Measurements from ENCODE around the gene CACNA2D2. TPM values are rescaled to one million over a fixed set of nuclear protein-coding genes. Genes with fewer than 3 reads are reported as not detected.

The CACNA2D2 gene
- total and polyA plus RNA-seq, 2 of the 13 experiments (the other 11 are each of a cell fraction or from before 2014, with no cell fraction given): not detected

DNA sequence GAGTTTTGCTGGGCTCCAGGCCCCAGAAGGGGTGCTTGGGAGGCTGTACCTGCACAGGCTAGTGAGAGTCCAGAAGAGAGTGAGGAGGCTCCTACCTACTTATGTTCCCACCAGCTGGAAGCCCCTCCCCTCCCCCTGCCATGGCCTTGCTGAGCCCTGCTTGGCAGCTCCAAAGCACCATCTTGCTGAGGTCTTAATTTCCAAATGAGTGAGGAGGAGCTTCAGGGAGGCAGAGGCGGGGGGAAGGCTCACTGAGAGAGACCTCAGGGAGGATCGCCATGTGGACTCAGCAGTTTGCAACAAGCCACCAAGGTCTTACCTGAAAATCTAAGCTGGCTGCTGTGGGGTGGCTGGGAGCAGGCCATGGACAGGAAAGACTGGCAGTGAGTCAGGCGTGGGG, 8.7 kb upstream of the CACNA2D2 start:
- peaks cover 2 to 41% of the 10 kb centered on the region in 2 experiments; a peak in 2 of 5 replicates for H3K27me3 ChIP-seq (ENCODE audit: control insufficient read depth in 1 of 2, insufficient read depth in 2 of 2, low read length in 2 of 2)
- FAIRE-seq: no peak
- 20% methylated on average over 2 of the region's 3 CpGs for WGBS (ENCODE audit: low lambda C conversion rate)
- no peak overlapping the region for H3K9ac ChIP-seq (ENCODE audit: insufficient read depth, low read depth, low read length)
- H3K27ac ChIP-seq (ENCODE audit: extremely low read length, insufficient read depth, low read length): no peak overlapping the region
- H3K4me3 ChIP-seq (replicated peaks in 1 of 3; ENCODE audit: insufficient read depth in 1 of 3, low read depth in 2 of 3, low read length in 3 of 3): no peak overlapping the region
- POLR2A ChIA-PET: no interaction called here
- no peaks in the 10 kb centered on the region for H3K36me3 ChIP-seq (replicated peaks in 1 of 2; ENCODE audit: control insufficient read depth in 1 of 2, insufficient read depth in 2 of 2, low read length in 2 of 2)
- no TSS peak for BruUV-seq (replicated peaks)
- in situ Hi-C loops (cut with HindIII; ENCODE audit: extremely low pct_ligation_motif_present, low pct_unique_long_range_greater_than_20kb): no loop called here
- H2AFZ ChIP-seq (ENCODE audit: low read length): no peak overlapping the region
- ATAC-seq: no peak
- TF ChIP-seq, protein P1, sequence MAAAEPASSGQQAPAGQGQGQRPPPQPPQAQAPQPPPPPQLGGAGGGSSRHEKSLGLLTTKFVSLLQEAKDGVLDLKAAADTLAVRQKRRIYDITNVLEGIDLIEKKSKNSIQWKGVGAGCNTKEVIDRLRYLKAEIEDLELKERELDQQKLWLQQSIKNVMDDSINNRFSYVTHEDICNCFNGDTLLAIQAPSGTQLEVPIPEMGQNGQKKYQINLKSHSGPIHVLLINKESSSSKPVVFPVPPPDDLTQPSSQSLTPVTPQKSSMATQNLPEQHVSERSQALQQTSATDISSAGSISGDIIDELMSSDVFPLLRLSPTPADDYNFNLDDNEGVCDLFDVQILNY (CRISPR knock-in tag; conservative IDR thresholded peaks at IDR 0.05): no peak
- TF ChIP-seq ZNF782 (CRISPR knock-in tag; IDR thresholded peaks at IDR 0.05; ENCODE audit: borderline replicate concordance) (no peak), EED (CRISPR knock-in tag; IDR thresholded peaks at IDR 0.05) (no peak), FOXM1 (CRISPR knock-in tag; IDR thresholded peaks at IDR 0.05) (no peak), NR2F2 (IDR thresholded peaks at IDR 0.05; ENCODE audit: borderline replicate concordance, low read depth) (no peak), ZNF468 (CRISPR knock-in tag; IDR thresholded peaks at IDR 0.05) (no peak), GATAD1 (CRISPR knock-in tag; IDR thresholded peaks at IDR 0.05) (no peak), SP1 (IDR thresholded peaks at IDR 0.05) (no peak), SP1 (CRISPR knock-in tag; IDR thresholded peaks at IDR 0.05) (no peak), HOXA3 (CRISPR knock-in tag; IDR thresholded peaks at IDR 0.05) (no peak), KLF9 (CRISPR knock-in tag; IDR thresholded peaks at IDR 0.05; ENCODE audit: low read depth) (no peak), ZNF841 (CRISPR knock-in tag; IDR thresholded peaks at IDR 0.05; ENCODE audit: borderline replicate concordance) (no peak), AGO1 (IDR thresholded peaks at IDR 0.05; ENCODE audit: low read depth, low read length, poor library complexity, severe bottlenecking) (no peak), HNF4A (CRISPR knock-in tag; IDR thresholded peaks at IDR 0.05) (no peak), ZNF776 (CRISPR knock-in tag; IDR thresholded peaks at IDR 0.05) (no peak)
- TF ChIP-seq, protein P2, sequence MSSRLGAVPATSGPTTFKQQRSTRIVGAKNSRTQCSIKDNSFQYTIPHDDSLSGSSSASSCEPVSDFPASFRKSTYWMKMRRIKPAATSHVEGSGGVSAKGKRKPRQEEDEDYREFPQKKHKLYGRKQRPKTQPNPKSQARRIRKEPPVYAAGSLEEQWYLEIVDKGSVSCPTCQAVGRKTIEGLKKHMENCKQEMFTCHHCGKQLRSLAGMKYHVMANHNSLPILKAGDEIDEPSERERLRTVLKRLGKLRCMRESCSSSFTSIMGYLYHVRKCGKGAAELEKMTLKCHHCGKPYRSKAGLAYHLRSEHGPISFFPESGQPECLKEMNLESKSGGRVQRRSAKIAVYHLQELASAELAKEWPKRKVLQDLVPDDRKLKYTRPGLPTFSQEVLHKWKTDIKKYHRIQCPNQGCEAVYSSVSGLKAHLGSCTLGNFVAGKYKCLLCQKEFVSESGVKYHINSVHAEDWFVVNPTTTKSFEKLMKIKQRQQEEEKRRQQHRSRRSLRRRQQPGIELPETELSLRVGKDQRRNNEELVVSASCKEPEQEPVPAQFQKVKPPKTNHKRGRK (CRISPR knock-in tag; IDR thresholded peaks at IDR 0.05): no peak
- TF ChIP-seq, protein P3, sequence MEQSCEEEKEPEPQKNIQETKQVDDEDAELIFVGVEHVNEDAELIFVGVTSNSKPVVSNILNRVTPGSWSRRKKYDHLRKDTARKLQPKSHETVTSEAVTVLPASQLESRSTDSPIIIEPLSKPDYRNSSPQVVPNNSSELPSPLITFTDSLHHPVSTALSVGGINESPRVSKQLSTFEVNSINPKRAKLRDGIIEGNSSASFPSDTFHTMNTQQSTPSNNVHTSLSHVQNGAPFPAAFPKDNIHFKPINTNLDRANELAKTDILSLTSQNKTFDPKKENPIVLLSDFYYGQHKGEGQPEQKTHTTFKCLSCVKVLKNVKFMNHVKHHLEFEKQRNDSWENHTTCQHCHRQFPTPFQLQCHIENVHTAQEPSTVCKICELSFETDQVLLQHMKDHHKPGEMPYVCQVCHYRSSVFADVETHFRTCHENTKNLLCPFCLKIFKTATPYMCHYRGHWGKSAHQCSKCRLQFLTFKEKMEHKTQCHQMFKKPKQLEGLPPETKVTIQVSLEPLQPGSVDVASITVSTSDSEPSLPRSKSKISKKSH (CRISPR knock-in tag; IDR thresholded peaks at IDR 0.05; ENCODE audit: borderline replicate concordance): no peak
- TF ChIP-seq, protein P4, sequence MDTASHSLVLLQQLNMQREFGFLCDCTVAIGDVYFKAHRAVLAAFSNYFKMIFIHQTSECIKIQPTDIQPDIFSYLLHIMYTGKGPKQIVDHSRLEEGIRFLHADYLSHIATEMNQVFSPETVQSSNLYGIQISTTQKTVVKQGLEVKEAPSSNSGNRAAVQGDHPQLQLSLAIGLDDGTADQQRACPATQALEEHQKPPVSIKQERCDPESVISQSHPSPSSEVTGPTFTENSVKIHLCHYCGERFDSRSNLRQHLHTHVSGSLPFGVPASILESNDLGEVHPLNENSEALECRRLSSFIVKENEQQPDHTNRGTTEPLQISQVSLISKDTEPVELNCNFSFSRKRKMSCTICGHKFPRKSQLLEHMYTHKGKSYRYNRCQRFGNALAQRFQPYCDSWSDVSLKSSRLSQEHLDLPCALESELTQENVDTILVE (CRISPR knock-in tag; IDR thresholded peaks at IDR 0.05): no peak
- TF ChIP-seq, protein P5, sequence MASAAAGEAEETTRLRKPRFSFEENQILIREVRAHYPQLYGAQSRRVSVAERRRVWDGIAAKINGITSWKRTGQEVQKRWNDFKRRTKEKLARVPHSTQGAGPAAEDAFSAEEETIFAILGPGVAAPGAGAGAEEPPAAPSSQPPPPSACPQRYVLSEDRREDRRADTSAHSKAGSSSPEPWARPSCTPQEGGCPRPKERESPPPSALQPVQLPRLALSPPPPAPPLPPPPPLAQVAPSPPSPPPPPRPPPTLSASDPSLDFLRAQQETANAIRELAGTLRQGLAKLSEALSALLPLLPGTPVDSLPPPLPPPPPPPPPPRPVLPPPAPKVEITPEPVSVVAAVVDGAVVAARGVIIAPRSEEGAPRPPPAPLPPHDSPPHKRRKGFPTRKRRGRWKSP (CRISPR knock-in tag; IDR thresholded peaks at IDR 0.05): no peak
- no peak for DNase-seq (ENCODE audit: low spot score)
- intact Hi-C loops (cut with micrococcal nuclease; ENCODE audit: unreplicated experiment): no loop called here
- H3K9me3 ChIP-seq (ENCODE audit: low read length): no peaks in the 10 kb centered on the region
- H3K4me1 ChIP-seq (ENCODE audit: insufficient read depth, low read length): peaks cover 40% of the 10 kb centered on the region
- H4K20me1 ChIP-seq (ENCODE audit: insufficient read depth, low read length): no peaks in the 10 kb centered on the region
- CTCF ChIA-PET (ENCODE audit: low intra/inter-chr PET ratio, low total read pairs): no interaction called here
- H3K79me2 ChIP-seq (ENCODE audit: insufficient read depth, low read length): no peaks in the 10 kb centered on the region
- H3K4me2 ChIP-seq (ENCODE audit: low read depth, low read length): no peak overlapping the region

All from HepG2 (cell line).